BLaER1 treated with 17β-estradiol and CSF1 and Interleukin-3, amounts not matched to agents 10 nM and 100 nM (cell line): ENCODE results near the gene FAR2.

Source experiments
- H3K27ac ChIP-seq, 11 experiments: shearing (Covaris generic); formaldehyde crosslinking; 2 replicates each; pipeline ENCODE4 v1.8.1; 2022
- H3K27me3 ChIP-seq, 11 experiments: shearing (Covaris generic); formaldehyde crosslinking; 2 replicates each; pipeline ENCODE4 v1.8.1; 2022
- H3K36me3 ChIP-seq, 11 experiments: shearing (Covaris generic); formaldehyde crosslinking; 2 replicates each; pipeline ENCODE4 v1.8.1; 2022
- H3K4me1 ChIP-seq, 10 experiments: shearing (Covaris generic); formaldehyde crosslinking; 2 replicates each; pipeline ENCODE4 v1.8.1; 2022
- H3K4me2 ChIP-seq, 11 experiments: shearing (Covaris generic); formaldehyde crosslinking; 2 replicates each; pipeline ENCODE4 v1.8.1; 2022
- H3K4me3 ChIP-seq, 10 experiments: shearing (Covaris generic); formaldehyde crosslinking; 2 replicates each; pipeline ENCODE4 v1.8.1; 2022
- H3K9ac ChIP-seq, 11 experiments: shearing (Covaris generic); formaldehyde crosslinking; 2 replicates each; pipeline ENCODE4 v1.8.1; 2022
- H3K9me3 ChIP-seq, 11 experiments: shearing (Covaris generic); formaldehyde crosslinking; replicated peaks in 1 of 11; 2 replicates each; pipeline ENCODE4 v1.8.1; 2022
- H4K20me1 ChIP-seq, 11 experiments: shearing (Covaris generic); formaldehyde crosslinking; 2 replicates each; pipeline ENCODE4 v1.8.1; 2022
- Cebpa-rat ChIP-seq, 11 experiments: shearing (Covaris generic); IDR thresholded peaks; 2 replicates each; pipeline ENCODE4 v1.8.1; 2022

The FAR2 gene

DNA sequence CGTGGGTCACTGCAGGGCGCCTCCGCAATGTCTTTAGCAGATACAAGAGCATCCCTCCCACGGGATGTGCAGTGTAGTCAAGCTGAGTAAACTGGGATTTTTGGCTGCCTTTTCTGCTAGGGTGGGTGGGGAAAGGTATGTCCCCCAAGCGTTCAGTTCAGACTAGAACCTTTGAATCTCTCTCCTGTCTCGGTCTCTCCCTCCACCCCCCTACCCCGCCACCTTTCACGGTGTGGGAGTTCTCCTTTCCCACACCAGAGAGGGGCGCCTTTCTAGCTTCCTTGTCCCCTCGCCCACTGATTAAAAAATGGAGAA, 525 bp upstream of the FAR2 start:
- peaks cover 35 to 52% (median 48%) of the 10 kb centered on the region in 10 experiments for H3K4me1 ChIP-seq
- H3K9ac ChIP-seq = peak overlapping the region; percentile 76 to 92 (median 90); a peak in 21 of 22 replicates
- 0 out of 22 replicates have a peak, but pooled peaks cover 0 to 6% (median 0%) of the 10 kb centered on the region in 11 experiments for H4K20me1 ChIP-seq
- H3K27me3 ChIP-seq = peaks cover 0 to 90% (median 0%) of the 10 kb centered on the region in 11 experiments; a peak in 6 of 22 replicates
- H3K4me3 ChIP-seq = peak overlapping the region; percentile 68 to 85 (median 76)
- H3K36me3 ChIP-seq = no peaks in the 10 kb centered on the region
- H3K4me2 ChIP-seq = peak overlapping the region; percentile 87 to 98 (median 94)
- peak overlapping the region in 10 of 11 experiments; percentile 66 to 95 (median 90); a peak in 20 of 22 replicates for H3K27ac ChIP-seq
- TF ChIP-seq Cebpa-rat (IDR thresholded peaks at IDR 0.05) = no peak
- H3K9me3 ChIP-seq = peaks cover 13 to 27% (median 17%) of the 10 kb centered on the region in 11 experiments; a peak in 16 of 22 replicates

DNA sequence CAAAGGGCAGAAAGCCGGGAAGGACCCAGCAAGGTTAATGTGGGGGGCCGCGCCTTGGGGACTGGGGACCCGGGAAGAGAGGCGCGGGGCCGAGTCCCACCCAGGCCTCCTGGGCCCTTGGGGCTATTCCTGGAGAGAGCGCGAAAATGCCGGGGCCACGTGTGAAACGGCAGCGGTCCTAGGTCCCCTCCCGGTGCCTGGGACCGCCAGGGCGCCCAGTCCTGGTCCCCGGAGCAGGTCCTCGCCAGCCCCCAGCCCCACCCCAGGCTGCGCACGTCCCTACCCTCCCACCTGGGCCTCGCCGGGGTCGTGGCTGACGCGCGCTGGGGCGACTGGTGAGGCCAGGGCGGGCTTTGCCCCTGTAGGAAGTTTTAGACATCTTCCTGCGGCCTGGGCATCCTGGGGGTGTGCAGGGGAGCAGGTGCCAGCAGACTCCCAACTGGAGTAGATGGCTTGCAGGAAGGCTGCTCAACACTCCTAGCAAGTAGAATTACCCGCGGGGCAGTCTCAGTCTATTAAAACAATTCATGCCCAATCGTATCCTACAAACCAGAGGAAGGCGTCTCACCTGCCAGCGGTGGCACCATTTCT, 708 bp downstream of the FAR2 start:
- Histone ChIP-seq H3K4me2 (peak overlapping the region; percentile 87 to 98 (median 94)), H3K9me3 (peaks cover 8 to 17% (median 13%) of the 10 kb centered on the region in 11 experiments; a peak in 11 of 22 replicates), H3K27ac (peak overlapping the region in 10 of 11 experiments; percentile 66 to 95 (median 90); a peak in 19 of 22 replicates), H4K20me1 (0 out of 22 replicates have a peak, but pooled peaks cover 0 to 6% (median 0%) of the 10 kb centered on the region in 11 experiments), H3K9ac (peak overlapping the region; percentile 76 to 92 (median 90); a peak in 21 of 22 replicates), H3K4me3 (peak overlapping the region; percentile 68 to 85 (median 76)), H3K36me3 (no peaks in the 10 kb centered on the region), H3K4me1 (peaks cover 40 to 63% (median 59%) of the 10 kb centered on the region in 10 experiments), H3K27me3 (peaks cover 0 to 81% (median 0%) of the 10 kb centered on the region in 11 experiments; a peak in 6 of 22 replicates)
- no peak for TF ChIP-seq Cebpa-rat (IDR thresholded peaks at IDR 0.05)

DNA sequence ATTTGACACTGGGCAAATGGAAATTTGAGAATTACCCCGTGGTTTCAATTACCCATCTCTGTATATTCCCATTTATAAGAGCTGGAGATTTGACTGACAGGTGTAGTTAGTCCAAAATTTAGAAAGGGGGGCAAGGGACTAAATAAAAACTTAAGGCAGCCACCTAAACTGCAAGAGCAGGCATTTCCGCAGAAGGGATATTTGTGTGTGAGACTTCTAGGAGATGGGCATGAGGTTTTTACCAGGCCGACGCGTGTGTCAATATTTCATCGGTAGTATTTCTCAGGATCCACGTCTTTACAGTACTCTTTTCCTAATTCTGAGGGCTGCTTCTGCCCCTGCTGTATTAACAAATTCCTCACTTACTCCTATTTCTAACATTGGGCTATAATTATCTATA, 1.4 kb downstream of the FAR2 start:
- Histone ChIP-seq H3K9me3 (peaks cover 4 to 11% (median 8%) of the 10 kb centered on the region in 11 experiments; a peak in 11 of 22 replicates), H3K4me1 (peaks cover 47 to 70% (median 66%) of the 10 kb centered on the region in 10 experiments), H3K9ac (peak overlapping the region in 6 of 11 experiments; percentile 85 to 92 (median 90); a peak in 8 of 22 replicates), H3K27me3 (peaks cover 0 to 85% (median 0%) of the 10 kb centered on the region in 11 experiments; a peak in 6 of 22 replicates), H3K4me2 (peak overlapping the region in 10 of 11 experiments; percentile 87 to 98 (median 94); a peak in 19 of 22 replicates), H4K20me1 (0 out of 22 replicates have a peak, but pooled peaks cover 0 to 6% (median 0%) of the 10 kb centered on the region in 11 experiments), H3K4me3 (peak overlapping the region in 8 of 10 experiments; percentile 72 to 85 (median 77); a peak in 13 of 20 replicates), H3K27ac (peak overlapping the region in 2 of 11 experiments; percentile 93 to 95; a peak in 1 of 22 replicates), H3K36me3 (peaks cover 0 to 5% (median 0%) of the 10 kb centered on the region in 11 experiments; a peak in 1 of 22 replicates)
- no peak for TF ChIP-seq Cebpa-rat (IDR thresholded peaks at IDR 0.05)

DNA sequence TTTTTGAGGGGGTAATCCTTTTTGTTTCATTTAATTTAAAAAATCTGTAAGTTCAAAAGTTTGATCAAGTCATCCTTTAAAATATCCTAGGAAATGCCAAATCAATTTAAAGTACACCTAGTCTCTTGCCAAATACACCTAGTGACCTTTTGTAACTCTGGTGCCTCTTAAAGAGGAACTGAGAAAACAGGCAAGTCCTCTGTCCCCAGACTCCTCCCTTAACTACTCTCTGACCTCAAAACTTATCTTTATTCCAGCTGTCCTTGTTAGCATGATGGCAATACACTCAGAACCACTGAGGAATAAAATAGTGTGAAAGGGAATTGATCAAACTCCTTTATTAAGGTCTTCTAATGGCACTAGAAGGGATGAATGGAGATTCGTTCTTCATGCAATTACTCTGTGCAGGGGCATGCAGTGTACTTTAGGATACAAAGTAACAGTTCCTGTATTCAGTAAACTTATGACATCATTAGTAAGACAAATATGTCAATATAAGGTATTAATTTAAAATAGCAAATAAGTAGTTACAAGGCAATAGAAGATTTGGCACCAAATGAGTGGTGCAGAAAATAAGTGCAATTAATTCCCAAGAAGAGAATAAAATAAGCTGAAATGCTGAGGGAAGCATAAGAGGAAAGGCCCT, 3.3 kb downstream of the FAR2 start:
- H4K20me1 ChIP-seq = 0 out of 22 replicates have a peak, but pooled peaks cover 0 to 6% (median 0%) of the 10 kb centered on the region in 11 experiments
- peaks cover 0 to 5% (median 0%) of the 10 kb centered on the region in 11 experiments; a peak in 1 of 22 replicates for H3K36me3 ChIP-seq
- 0 out of 22 replicates have a peak overlapping the region, but pooled peaks of 1 of the 11 experiments have one; percentile 28 for H3K9ac ChIP-seq
- TF ChIP-seq Cebpa-rat (IDR thresholded peaks at IDR 0.05) = no peak
- H3K4me3 ChIP-seq = no peak overlapping the region
- peak overlapping the region; percentile 26 to 97 (median 87); a peak in 21 of 22 replicates for H3K4me2 ChIP-seq
- H3K27ac ChIP-seq = peak overlapping the region in 8 of 11 experiments; percentile 20 to 55 (median 34); a peak in 11 of 22 replicates
- H3K4me1 ChIP-seq = peaks cover 51 to 85% (median 75%) of the 10 kb centered on the region in 10 experiments
- H3K9me3 ChIP-seq = no peaks in the 10 kb centered on the region
- peaks cover 0 to 68% (median 0%) of the 10 kb centered on the region in 11 experiments; a peak in 6 of 22 replicates for H3K27me3 ChIP-seq

DNA sequence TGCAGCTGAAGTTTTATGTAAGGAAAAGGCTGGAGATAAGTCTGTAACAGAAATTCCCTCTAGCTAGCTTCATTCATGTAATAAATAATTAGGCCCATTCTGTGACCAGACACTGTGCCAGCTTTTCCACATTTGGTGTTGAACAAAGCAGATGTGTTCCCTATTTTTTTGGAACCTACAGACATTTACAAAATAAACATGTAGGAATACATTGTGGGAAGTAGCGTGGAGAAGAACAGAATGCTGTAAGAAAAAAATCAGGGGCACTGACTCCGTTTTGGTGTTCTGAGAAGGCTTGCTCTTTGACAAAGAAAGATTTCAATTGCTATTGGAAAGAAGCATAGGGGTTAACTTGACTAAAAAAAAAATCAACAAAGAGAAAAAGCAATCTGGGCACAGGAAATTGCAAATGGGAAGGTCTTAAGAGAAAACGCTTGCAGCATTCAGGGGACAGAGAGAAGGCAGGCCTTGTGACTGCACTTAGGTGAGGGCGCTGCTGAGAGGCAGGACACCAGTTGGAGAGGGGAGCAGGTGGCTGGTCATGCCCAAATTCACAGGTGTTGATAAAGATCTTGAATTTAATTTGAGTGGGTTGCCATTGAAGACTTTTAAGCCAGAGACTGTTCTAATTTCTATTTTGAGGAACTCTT, 4.0 kb downstream of the FAR2 start:
- H3K27me3 ChIP-seq = peaks cover 0 to 60% (median 0%) of the 10 kb centered on the region in 11 experiments; a peak in 6 of 22 replicates
- peak overlapping the region; percentile 26 to 97 (median 87) for H3K4me2 ChIP-seq
- peak overlapping the region in 2 of 11 experiments; percentile 13 to 28; a peak in 2 of 22 replicates for H3K9ac ChIP-seq
- 0 out of 22 replicates have a peak, but pooled peaks cover 0 to 6% (median 0%) of the 10 kb centered on the region in 11 experiments for H4K20me1 ChIP-seq
- no peak for TF ChIP-seq Cebpa-rat (IDR thresholded peaks at IDR 0.05)
- H3K36me3 ChIP-seq = peaks cover 0 to 5% (median 0%) of the 10 kb centered on the region in 11 experiments; a peak in 1 of 22 replicates
- peak overlapping the region in 1 of 10 experiments; percentile 17; a peak in 1 of 20 replicates for H3K4me3 ChIP-seq
- peak overlapping the region in 7 of 11 experiments; percentile 20 to 55 (median 35); a peak in 14 of 22 replicates for H3K27ac ChIP-seq
- H3K9me3 ChIP-seq = no peaks in the 10 kb centered on the region
- H3K4me1 ChIP-seq = peaks cover 57 to 87% (median 76%) of the 10 kb centered on the region in 10 experiments

DNA sequence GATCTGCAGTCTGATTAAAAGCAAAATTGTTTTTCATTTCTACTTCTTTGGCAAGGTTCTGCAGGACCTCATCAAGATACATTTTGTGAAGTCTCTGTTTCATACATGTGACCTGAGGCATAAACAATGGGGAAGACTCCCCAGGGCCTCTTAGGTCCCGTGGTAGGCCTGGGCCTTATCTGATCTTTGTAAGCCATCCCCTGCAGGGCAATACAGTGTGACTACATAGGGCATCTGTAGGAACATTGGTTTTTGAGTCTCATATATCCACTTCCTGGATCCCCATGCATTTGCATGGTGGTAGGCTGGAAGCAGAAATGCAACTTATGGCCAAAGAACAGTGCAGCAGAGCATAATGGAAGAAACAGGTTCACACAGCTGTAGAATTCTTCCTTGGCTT, 6.0 kb downstream of the FAR2 start:
- peak overlapping the region in 2 of 11 experiments; percentile 33 to 44; a peak in 4 of 22 replicates for H3K27ac ChIP-seq
- peaks cover 0 to 5% (median 0%) of the 10 kb centered on the region in 11 experiments; a peak in 1 of 22 replicates for H3K9me3 ChIP-seq
- no peak overlapping the region for H3K9ac ChIP-seq
- no peak overlapping the region for H3K4me3 ChIP-seq
- H3K4me1 ChIP-seq = peaks cover 67 to 98% (median 86%) of the 10 kb centered on the region in 10 experiments
- TF ChIP-seq Cebpa-rat (IDR thresholded peaks at IDR 0.05) = no peak
- peaks cover 0 to 50% (median 0%) of the 10 kb centered on the region in 11 experiments; a peak in 6 of 22 replicates for H3K27me3 ChIP-seq
- H3K36me3 ChIP-seq = peaks cover 0 to 5% (median 0%) of the 10 kb centered on the region in 11 experiments; a peak in 1 of 22 replicates
- H3K4me2 ChIP-seq = peak overlapping the region; percentile 44 to 87 (median 55)
- 0 out of 22 replicates have a peak, but pooled peaks cover 0 to 6% (median 0%) of the 10 kb centered on the region in 11 experiments for H4K20me1 ChIP-seq

DNA sequence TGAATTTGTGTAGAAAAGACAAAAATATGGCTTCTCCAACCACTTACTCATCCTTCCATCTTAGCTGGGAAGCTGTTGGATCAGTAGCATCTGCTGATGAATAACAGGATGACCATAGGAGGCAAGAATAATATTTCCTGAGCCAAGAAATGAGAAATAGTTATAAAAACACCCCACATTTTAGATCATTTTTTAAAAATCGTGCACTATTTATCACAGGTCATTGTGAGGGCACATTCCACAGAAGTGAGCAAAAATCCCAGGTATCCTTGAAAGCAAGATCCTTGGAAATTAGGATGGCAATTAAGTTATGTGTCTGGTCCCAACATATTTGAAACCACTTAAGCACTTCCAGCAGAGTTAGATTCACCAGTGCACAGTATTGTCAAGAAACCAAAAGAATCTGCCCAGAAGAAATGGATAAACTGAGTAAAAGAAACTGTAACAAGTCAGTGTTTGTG, 8.4 kb downstream of the FAR2 start:
- H3K4me1 ChIP-seq = peaks cover 54 to 80% (median 70%) of the 10 kb centered on the region in 10 experiments
- H3K36me3 ChIP-seq = peaks cover 0 to 6% (median 0%) of the 10 kb centered on the region in 11 experiments; a peak in 1 of 22 replicates
- H3K27me3 ChIP-seq = peaks cover 0 to 52% (median 0%) of the 10 kb centered on the region in 11 experiments; a peak in 6 of 22 replicates
- peak overlapping the region in 4 of 11 experiments; percentile 15 to 58 (median 37); a peak in 6 of 22 replicates for H3K9ac ChIP-seq
- H3K4me3 ChIP-seq = peak overlapping the region in 6 of 10 experiments; percentile 14 to 49 (median 44); a peak in 7 of 20 replicates
- no peak for TF ChIP-seq Cebpa-rat (IDR thresholded peaks at IDR 0.05)
- peak overlapping the region; percentile 45 to 89 (median 79) for H3K4me2 ChIP-seq
- H3K27ac ChIP-seq = peak overlapping the region in 9 of 11 experiments; percentile 56 to 81 (median 74); a peak in 15 of 22 replicates
- 0 out of 22 replicates have a peak, but pooled peaks cover 0 to 6% (median 0%) of the 10 kb centered on the region in 11 experiments for H4K20me1 ChIP-seq
- H3K9me3 ChIP-seq = peaks cover 0 to 15% (median 6%) of the 10 kb centered on the region in 11 experiments; a peak in 10 of 22 replicates
